Stomach (tissue), 9 donors: ENCODE measurements around the gene SMPD3. TPM values are rescaled to one million over a fixed set of nuclear protein-coding genes. Genes with fewer than 3 reads are reported as not detected.

ENCODE experiments used
- DNase-seq, 2 donors: peaks; one replicate each; pipeline versions ENCODE4 v3.0.0 to v3.0.0-alpha.2; 2013 to 2019
- H3K27ac ChIP-seq, 5 donors: fragments of 200-600 bp in 4 of 5; sonication (generic) in 4 of 5; one replicate each; pipeline ENCODE4 v1.5.1; 2013 to 2019; ENCODE audit warnings: mild to moderate bottlenecking in 1 of 5, moderate library complexity in 1 of 5
- H3K27me3 ChIP-seq, 3 donors: fragments of 200-600 bp; sonication (generic); one replicate each; pipeline ENCODE4 v1.5.1; 2017 to 2019; ENCODE audit warnings: mixed run types in 1 of 3
- H3K36me3 ChIP-seq, 4 donors: fragments of 200-600 bp; sonication (generic); 1 replicate in 3 of 4; 2 replicates in 1 of 4; pipeline ENCODE4 v1.5.1; 2016 to 2019
- H3K4me1 ChIP-seq, 4 donors: fragments of 200-600 bp; sonication (generic); one replicate each; pipeline ENCODE4 v1.5.1; 2016 to 2019
- H3K4me3 ChIP-seq, 4 donors: fragments of 200-600 bp; sonication (generic) in 3 of 4; one replicate each; pipeline ENCODE4 v1.5.1; 2016 to 2019; ENCODE audit warnings: mild to moderate bottlenecking in 1 of 4
- H3K9me3 ChIP-seq, 4 donors: fragments of 200-600 bp; sonication (generic); one replicate each; pipeline ENCODE4 v1.5.1; 2016 to 2019
- EP300 ChIP-seq: sonication (generic); formaldehyde crosslinking; IDR thresholded peaks from one replicate; pipeline ENCODE4 v1.6.1; 2017; ENCODE audit warnings: antibody characterized with exemption
- POLR2A ChIP-seq, 4 donors: fragments of 450-650 bp; IDR thresholded peaks; one replicate each; pipeline ENCODE4 v1.6.1; 2016; ENCODE audit warnings: antibody characterized with exemption in 4 of 4, control low read depth in 2 of 4, mild to moderate bottlenecking in 1 of 4, moderate library complexity in 1 of 4
- POLR2AphosphoS5 ChIP-seq, 3 donors: sonication (generic); formaldehyde crosslinking; IDR thresholded peaks; one replicate each; pipeline ENCODE4 v1.6.1; 2016; ENCODE audit warnings: antibody characterized with exemption in 3 of 3
- WGBS, 5 donors: extraction: QIAGEN DNeasy Blood & Tissue Kit in 3 of 5; methylation state at CpG; one replicate each; pipeline versions ENCODE4 v1.1.5 to v1.1.7; 2013 to 2018; 5-methylcytosine and 5-hydroxymethylcytosine counted together
- intact Hi-C: fragments of 100-400 bp; cut with DNase I; formaldehyde crosslinking; loops from one replicate; pipeline ENCODE4 v1.15.1; 2023; ENCODE audit warnings: low total_unique reads
- polyA plus RNA-seq, 3 donors: library from polyadenylated mRNA; stranded (reverse); fragments of 200-250 nt; gene quantifications; one replicate each; pipeline ENCODE4 v1.2.3, GENCODE V29; 2013
- total RNA-seq, 5 donors: library from RNA; depleted of rRNA; stranded (reverse); fragments of >200 nt; gene quantifications; one replicate each; pipeline versions ENCODE4 v1.1.0 to v1.2.3, GENCODE V29; 2014 to 2016
- TF ChIP-seq, protein P1 (sequence below), 7 experiments: fragments of 450-650 bp in 4 of 7; fragments of 200-600 bp in 3 of 7; sonication (generic) in 3 of 7; IDR thresholded peaks; one replicate each; pipeline ENCODE4 v1.5.1; 2016 to 2019; ENCODE audit warnings: antibody characterized with exemption in 7 of 7, control low read depth in 2 of 7, mild to moderate bottlenecking in 1 of 7
- donor health status: healthy with polysubstance abuse.
- donor health status: Bipolar disorder and iron deficiency.
- donor health status: healthy.

Gene SMPD3
- total and polyA plus RNA-seq, 8 donors: 1.7 to 110 (median 53.7) TPM

DNA sequence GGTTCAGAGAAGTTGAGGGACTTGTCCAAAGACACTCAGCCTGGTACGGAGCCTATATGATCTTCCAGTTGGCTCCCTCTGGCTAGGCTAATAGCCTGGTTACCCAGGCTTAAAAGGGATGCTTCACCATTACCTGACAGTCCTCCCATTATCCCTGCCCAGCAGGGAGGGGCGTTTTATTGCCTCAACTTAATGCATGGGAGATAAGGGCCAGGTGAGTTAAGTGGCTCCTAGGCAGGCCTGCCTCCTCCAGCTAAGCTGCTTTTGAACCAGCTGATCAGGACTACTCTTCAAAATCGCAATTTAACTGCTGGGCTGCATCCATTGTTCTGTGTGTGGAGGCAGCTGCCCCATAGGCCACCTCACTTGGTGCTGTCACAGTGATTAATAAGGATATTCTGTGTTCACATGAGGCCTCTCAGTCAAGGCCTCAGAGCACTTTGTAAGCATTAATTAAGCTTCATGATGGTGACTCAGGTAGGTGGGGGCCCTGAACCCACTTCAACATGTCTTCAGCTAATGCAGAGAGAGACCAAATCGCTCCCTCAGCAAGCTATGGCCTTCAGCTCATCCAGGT, 27.9 kb downstream of the SMPD3 start:
- peaks cover 21 to 31% (median 28%) of the 10 kb centered on the region in 4 donors for H3K4me1 ChIP-seq
- no peak overlapping the region for H3K27ac ChIP-seq
- DNase-seq: no peak
- intact Hi-C loops: no loop called here
- no peaks in the 10 kb centered on the region for H3K9me3 ChIP-seq
- 74 to 86% (median 77%) methylated on average over 4 of the region's 4 CpGs for WGBS, 5 donors
- no peaks in the 10 kb centered on the region for H3K36me3 ChIP-seq
- no peak overlapping the region for H3K4me3 ChIP-seq
- H3K27me3 ChIP-seq: no peaks in the 10 kb centered on the region
- TF ChIP-seq POLR2A (IDR thresholded peaks at IDR 0.05): no peak
- TF ChIP-seq, protein P1, sequence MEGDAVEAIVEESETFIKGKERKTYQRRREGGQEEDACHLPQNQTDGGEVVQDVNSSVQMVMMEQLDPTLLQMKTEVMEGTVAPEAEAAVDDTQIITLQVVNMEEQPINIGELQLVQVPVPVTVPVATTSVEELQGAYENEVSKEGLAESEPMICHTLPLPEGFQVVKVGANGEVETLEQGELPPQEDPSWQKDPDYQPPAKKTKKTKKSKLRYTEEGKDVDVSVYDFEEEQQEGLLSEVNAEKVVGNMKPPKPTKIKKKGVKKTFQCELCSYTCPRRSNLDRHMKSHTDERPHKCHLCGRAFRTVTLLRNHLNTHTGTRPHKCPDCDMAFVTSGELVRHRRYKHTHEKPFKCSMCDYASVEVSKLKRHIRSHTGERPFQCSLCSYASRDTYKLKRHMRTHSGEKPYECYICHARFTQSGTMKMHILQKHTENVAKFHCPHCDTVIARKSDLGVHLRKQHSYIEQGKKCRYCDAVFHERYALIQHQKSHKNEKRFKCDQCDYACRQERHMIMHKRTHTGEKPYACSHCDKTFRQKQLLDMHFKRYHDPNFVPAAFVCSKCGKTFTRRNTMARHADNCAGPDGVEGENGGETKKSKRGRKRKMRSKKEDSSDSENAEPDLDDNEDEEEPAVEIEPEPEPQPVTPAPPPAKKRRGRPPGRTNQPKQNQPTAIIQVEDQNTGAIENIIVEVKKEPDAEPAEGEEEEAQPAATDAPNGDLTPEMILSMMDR (IDR thresholded peaks at IDR 0.05): no peak
- TF ChIP-seq EP300: no peak
- TF ChIP-seq POLR2AphosphoS5 (IDR thresholded peaks at IDR 0.05): no peak

DNA sequence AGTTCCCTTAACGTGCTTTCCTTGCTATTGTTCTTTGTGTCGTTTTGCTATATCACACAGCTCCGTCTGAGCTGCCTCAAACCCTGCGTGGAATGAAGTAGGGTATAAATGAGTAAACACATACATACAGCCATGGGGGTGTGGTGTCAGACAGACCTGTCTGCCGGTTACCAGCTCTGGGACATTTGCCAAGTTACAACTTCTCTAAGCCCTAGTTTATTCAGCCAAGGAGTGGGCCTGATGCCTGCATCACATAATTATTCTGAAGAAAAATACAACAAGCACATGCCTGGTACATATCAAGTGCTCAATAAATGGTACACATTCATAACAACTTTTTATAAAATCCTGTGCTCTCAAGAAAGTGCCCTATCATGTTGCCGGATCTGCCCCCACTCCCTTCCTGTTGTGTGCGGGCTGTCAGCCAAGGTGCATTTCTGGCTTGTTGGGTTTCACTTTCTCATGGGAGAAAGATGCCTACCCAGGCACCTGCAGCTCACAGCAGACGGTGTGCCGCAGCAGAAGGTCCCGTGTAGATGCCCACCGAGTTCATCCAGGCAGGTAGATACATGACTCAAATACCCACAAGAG, 30.5 kb downstream of the SMPD3 start:
- intact Hi-C loops: no loop called here
- Histone ChIP-seq H3K4me1 (peaks cover 21 to 42% (median 36%) of the 10 kb centered on the region in 4 donors), H3K36me3 (no peaks in the 10 kb centered on the region), H3K27ac (peak overlapping the region; percentile 84 to 97 (median 94)), H3K9me3 (no peaks in the 10 kb centered on the region), H3K4me3 (peak overlapping the region in 1 of 4 donors; percentile 3), H3K27me3 (no peaks in the 10 kb centered on the region)
- DNase-seq: peak; percentile 85 to 91
- WGBS, 5 donors: 10 to 21% (median 15%) methylated on average over 11 of the region's 11 CpGs
- TF ChIP-seq POLR2AphosphoS5 (IDR thresholded peaks at IDR 0.05) (peak in 2 of 3 donors; percentile 20 to 27), POLR2A (IDR thresholded peaks at IDR 0.05) (no peak)

DNA sequence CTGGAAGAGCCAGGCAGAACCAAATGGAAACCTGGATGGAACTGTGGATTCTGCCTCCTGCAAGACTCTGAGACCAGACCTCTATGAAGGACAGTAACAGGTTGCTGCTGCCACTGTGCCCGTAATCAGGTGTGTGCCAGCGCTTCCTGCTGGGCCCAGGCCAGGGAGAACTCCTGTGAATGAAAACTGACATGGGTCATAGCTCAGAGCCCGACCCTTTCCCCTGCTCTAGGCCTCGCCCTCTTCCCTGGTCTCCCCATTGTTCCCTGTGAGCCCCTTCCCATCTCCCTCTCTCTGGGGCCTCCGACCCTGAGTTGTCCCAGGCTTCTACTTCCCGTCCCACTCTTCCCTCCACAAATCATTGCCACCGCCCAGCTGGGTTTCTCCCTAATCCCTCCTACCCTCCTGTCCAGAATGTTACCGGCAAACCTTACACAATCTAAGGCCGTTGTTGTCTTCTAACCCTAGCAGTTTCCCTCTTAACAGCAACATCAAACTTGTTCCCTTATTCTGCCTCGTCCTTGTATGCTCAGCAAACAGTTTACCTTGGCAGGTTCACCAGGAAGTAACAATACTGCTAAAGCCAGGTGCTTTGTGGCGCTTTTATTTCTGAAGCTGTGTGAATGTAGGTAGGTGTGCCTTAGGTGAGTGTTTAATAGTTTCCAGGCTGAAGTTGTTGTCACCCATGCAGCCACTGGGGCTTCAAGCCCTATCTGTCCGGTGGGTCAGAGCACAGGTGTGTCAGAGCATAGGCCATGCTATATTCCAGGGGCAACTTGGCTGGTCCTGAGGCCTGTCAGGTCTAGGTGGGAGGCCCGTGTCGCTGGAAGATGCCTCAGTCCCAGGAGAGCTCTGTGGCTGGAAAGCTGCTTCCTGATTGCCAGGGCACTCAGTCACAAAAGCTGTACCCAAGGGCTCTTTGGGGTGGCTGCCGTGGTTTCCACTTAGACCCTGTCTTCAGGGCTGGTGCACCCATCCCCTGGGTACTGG, 32.0 kb downstream of the SMPD3 start:
- 31 to 49% (median 37%) methylated on average over 13 to 15 of the region's 15 CpGs for WGBS, 5 donors
- Histone ChIP-seq H3K4me1 (peaks cover 21 to 42% (median 36%) of the 10 kb centered on the region in 4 donors), H3K27me3 (no peaks in the 10 kb centered on the region), H3K9me3 (no peaks in the 10 kb centered on the region), H3K36me3 (no peaks in the 10 kb centered on the region), H3K27ac (peak overlapping the region; percentile 84 to 97 (median 94)), H3K4me3 (peak overlapping the region in 1 of 4 donors; percentile 7)
- intact Hi-C loops: no loop called here
- DNase-seq: peak; percentile 66 to 90
- no peak for TF ChIP-seq POLR2A (IDR thresholded peaks at IDR 0.05)
- peak; percentile 36 to 95 (median 89) for TF ChIP-seq POLR2AphosphoS5 (IDR thresholded peaks at IDR 0.05)

DNA sequence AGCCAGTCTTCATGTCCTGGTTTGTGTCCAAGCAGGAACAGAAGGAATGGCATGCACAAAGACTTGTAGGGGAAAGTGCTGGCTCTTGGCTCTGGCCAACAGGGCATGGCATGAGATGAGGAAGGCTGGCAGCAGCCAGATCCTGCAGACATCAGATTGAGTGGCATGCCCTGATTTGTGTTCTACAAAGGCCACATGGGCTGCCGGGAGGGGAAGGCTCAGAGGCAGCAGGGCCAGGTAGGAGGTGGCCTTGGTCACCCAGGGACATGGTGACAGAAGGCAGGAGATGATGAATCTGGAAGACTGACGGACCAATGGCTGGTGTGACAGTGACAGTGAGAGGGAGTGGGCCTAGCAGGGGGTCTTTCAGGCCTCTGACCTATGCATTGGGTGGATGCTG, 33.7 kb downstream of the SMPD3 start:
- WGBS, 5 donors: 42 to 50% (median 47%) methylated on average over 2 of the region's 2 CpGs
- DNase-seq: no peak

More for the DNA sequence above, 33.7 kb downstream of the SMPD3 start:
- intact Hi-C loops: no loop called here
- Histone ChIP-seq H3K27ac (peak overlapping the region in 3 of 5 donors; percentile 19 to 97 (median 90)), H3K4me1 (peaks cover 21 to 42% (median 36%) of the 10 kb centered on the region in 4 donors), H3K4me3 (no peak overlapping the region), H3K27me3 (peaks cover 0 to 7% (median 0%) of the 10 kb centered on the region in 3 donors), H3K36me3 (no peaks in the 10 kb centered on the region), H3K9me3 (no peaks in the 10 kb centered on the region)
- TF ChIP-seq EP300 (no peak), POLR2AphosphoS5 (IDR thresholded peaks at IDR 0.05) (no peak), POLR2A (IDR thresholded peaks at IDR 0.05) (no peak)
- TF ChIP-seq, protein P1 (IDR thresholded peaks at IDR 0.05): no peak
